ENCODE data around the gene TBC1D8. TPM values are rescaled to one million over a fixed set of nuclear protein-coding genes. Genes with fewer than 3 reads are reported as not detected.

Gene TBC1D8
- total and polyA plus RNA-seq, 2 of the 13 experiments (the other 11 are each of a cell fraction or from before 2014, with no cell fraction given), result 45.1 to 95.4 TPM

DNA sequence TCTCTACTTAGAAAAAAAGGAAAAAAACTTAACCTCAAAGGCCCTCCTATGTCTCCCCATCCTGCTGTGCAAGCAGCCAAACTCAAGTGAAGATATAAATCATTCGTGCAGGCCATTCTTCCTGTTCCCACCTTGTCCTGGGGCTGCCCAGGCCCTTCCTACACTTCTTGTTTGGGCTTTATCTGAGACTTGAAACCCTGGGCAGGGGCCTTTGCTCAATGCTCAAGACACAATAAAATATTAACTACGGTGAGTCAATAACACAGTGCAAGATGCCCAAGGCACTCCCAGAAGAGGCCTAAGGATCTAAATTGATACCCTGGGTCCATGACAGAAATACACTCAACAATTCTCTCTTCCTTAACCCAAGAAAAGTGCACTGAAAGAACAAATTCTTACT is 67.6 kb downstream of the TBC1D8 start:
- H3K27me3 ChIP-seq (ENCODE audit: control insufficient read depth in 1 of 2, insufficient read depth in 2 of 2, low read length in 2 of 2), result no peaks in the 10 kb centered on the region
- H3K4me3 ChIP-seq (replicated peaks in 1 of 3; ENCODE audit: insufficient read depth in 1 of 3, low read depth in 2 of 3, low read length in 3 of 3), result no peak overlapping the region
- WGBS (ENCODE audit: low lambda C conversion rate), result 91% methylated on average over 2 of the region's 2 CpGs
- peaks cover 20 to 66% of the 10 kb centered on the region in 2 experiments for H3K36me3 ChIP-seq (replicated peaks in 1 of 2; ENCODE audit: control insufficient read depth in 1 of 2, insufficient read depth in 2 of 2, low read length in 2 of 2)
- H2AFZ ChIP-seq (ENCODE audit: low read length), result no peak overlapping the region
- ChIA-PET POLR2A (interaction anchor here (0.6 to 1.1 kb wide), 2 partner anchors 18 to 383 kb away, joined by 3 read pairs; no protein-coding TSS in a partner anchor), CTCF (ENCODE audit: low intra/inter-chr PET ratio, low total read pairs) (no interaction called here)
- no peak for ATAC-seq
- no peak for DNase-seq (ENCODE audit: low spot score)
- FAIRE-seq, result no peak
- H3K79me2 ChIP-seq (ENCODE audit: insufficient read depth, low read length), result peaks cover 66% of the 10 kb centered on the region
- in situ Hi-C loops (cut with HindIII; ENCODE audit: extremely low pct_ligation_motif_present, low pct_unique_long_range_greater_than_20kb), result no loop called here
- peaks cover 38% of the 10 kb centered on the region for H3K4me1 ChIP-seq (ENCODE audit: insufficient read depth, low read length)
- H3K9ac ChIP-seq (ENCODE audit: insufficient read depth, low read depth, low read length), result no peak overlapping the region
- no peaks in the 10 kb centered on the region for H4K20me1 ChIP-seq (ENCODE audit: insufficient read depth, low read length)
- no peak for TF ChIP-seq NRL (CRISPR knock-in tag; IDR thresholded peaks at IDR 0.05; ENCODE audit: borderline replicate concordance)
- TF ChIP-seq, protein P1, sequence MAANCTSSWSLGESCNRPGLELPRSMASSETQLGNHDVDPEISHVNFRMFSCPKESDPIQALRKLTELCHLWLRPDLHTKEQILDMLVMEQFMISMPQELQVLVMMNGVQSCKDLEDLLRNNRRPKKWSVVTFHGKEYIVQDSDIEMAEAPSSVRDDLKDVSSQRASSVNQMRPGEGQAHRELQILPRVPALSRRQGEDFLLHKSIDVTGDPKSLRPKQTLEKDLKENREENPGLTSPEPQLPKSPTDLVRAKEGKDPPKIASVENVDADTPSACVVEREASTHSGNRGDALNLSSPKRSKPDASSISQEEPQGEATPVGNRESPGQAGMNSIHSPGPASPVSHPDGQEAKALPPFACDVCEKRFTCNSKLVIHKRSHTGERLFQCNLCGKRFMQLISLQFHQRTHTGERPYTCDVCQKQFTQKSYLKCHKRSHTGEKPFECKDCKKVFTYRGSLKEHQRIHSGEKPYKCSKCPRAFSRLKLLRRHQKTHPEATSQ (CRISPR knock-in tag; IDR thresholded peaks at IDR 0.05; ENCODE audit: borderline replicate concordance), result peak; percentile 4; the same call in 1 of the 2 replicates
- no peak overlapping the region for H3K4me2 ChIP-seq (ENCODE audit: low read depth, low read length)
- no peak overlapping the region for H3K27ac ChIP-seq (ENCODE audit: extremely low read length, insufficient read depth, low read length)
- no TSS peak for BruUV-seq (replicated peaks)
- intact Hi-C loops (cut with micrococcal nuclease; ENCODE audit: unreplicated experiment), result no loop called here
- H3K9me3 ChIP-seq (ENCODE audit: low read length), result no peaks in the 10 kb centered on the region

DNA sequence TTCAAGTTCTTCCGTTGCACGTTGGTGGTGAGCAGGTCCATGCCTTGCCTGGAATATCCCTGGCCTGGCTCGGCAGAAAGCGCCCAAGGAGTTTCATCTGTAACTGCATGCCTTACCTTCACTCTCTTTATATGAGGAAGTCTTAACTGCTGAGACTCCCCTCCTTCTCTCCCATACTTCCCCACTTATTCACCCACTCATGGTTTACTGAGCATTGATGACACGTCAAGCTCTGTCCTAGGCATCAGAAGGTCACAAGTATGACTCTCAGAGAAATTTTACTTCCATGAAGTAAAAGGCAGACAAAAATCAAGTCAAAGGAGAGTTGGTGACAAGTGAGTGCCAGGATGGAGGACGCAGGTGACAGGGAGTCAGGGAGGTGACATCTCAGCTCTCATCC is 68.2 kb downstream of the TBC1D8 start:
- POLR2A ChIA-PET, result interaction anchor here (1.1 kb wide), 1 partner anchor 18 kb away, joined by 3 read pairs; no protein-coding TSS in a partner anchor
- CTCF ChIA-PET (ENCODE audit: low intra/inter-chr PET ratio, low total read pairs), result no interaction called here
- H2AFZ ChIP-seq (ENCODE audit: low read length), result no peak overlapping the region
- BruUV-seq (replicated peaks), result no TSS peak
- H3K27me3 ChIP-seq (ENCODE audit: control insufficient read depth in 1 of 2, insufficient read depth in 2 of 2, low read length in 2 of 2), result no peaks in the 10 kb centered on the region
- no peak overlapping the region for H3K4me3 ChIP-seq (replicated peaks in 1 of 3; ENCODE audit: insufficient read depth in 1 of 3, low read depth in 2 of 3, low read length in 3 of 3)
- no peaks in the 10 kb centered on the region for H3K9me3 ChIP-seq (ENCODE audit: low read length)
- no peaks in the 10 kb centered on the region for H4K20me1 ChIP-seq (ENCODE audit: insufficient read depth, low read length)
- 98% methylated on average over 6 of the region's 6 CpGs for WGBS (ENCODE audit: low lambda C conversion rate)
- H3K36me3 ChIP-seq (replicated peaks in 1 of 2; ENCODE audit: control insufficient read depth in 1 of 2, insufficient read depth in 2 of 2, low read length in 2 of 2), result peaks cover 20 to 65% of the 10 kb centered on the region in 2 experiments
- intact Hi-C loops (cut with micrococcal nuclease; ENCODE audit: unreplicated experiment) (no loop called here), in situ Hi-C loops (cut with HindIII; ENCODE audit: extremely low pct_ligation_motif_present, low pct_unique_long_range_greater_than_20kb) (no loop called here)
- no peak overlapping the region for H3K9ac ChIP-seq (ENCODE audit: insufficient read depth, low read depth, low read length)
- no peak overlapping the region for H3K27ac ChIP-seq (ENCODE audit: extremely low read length, insufficient read depth, low read length)
- H3K79me2 ChIP-seq (ENCODE audit: insufficient read depth, low read length), result peaks cover 70% of the 10 kb centered on the region
- H3K4me1 ChIP-seq (ENCODE audit: insufficient read depth, low read length), result peaks cover 38% of the 10 kb centered on the region
- FAIRE-seq (no peak), ATAC-seq (no peak), DNase-seq (ENCODE audit: low spot score) (no peak)
- H3K4me2 ChIP-seq (ENCODE audit: low read depth, low read length), result no peak overlapping the region
- TF ChIP-seq KAT7 (CRISPR knock-in tag; IDR thresholded peaks at IDR 0.05; ENCODE audit: borderline replicate concordance) (no peak), U2AF2 (IDR thresholded peaks at IDR 0.05; ENCODE audit: low read depth, low read length) (no peak)
- TF ChIP-seq, protein P2, sequence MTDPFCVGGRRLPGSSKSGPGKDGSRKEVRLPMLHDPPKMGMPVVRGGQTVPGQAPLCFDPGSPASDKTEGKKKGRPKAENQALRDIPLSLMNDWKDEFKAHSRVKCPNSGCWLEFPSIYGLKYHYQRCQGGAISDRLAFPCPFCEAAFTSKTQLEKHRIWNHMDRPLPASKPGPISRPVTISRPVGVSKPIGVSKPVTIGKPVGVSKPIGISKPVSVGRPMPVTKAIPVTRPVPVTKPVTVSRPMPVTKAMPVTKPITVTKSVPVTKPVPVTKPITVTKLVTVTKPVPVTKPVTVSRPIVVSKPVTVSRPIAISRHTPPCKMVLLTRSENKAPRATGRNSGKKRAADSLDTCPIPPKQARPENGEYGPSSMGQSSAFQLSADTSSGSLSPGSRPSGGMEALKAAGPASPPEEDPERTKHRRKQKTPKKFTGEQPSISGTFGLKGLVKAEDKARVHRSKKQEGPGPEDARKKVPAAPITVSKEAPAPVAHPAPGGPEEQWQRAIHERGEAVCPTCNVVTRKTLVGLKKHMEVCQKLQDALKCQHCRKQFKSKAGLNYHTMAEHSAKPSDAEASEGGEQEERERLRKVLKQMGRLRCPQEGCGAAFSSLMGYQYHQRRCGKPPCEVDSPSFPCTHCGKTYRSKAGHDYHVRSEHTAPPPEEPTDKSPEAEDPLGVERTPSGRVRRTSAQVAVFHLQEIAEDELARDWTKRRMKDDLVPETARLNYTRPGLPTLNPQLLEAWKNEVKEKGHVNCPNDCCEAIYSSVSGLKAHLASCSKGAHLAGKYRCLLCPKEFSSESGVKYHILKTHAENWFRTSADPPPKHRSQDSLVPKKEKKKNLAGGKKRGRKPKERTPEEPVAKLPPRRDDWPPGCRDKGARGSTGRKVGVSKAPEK (CRISPR knock-in tag; IDR thresholded peaks at IDR 0.05; ENCODE audit: borderline replicate concordance), result no peak
- TF ChIP-seq, protein P3, sequence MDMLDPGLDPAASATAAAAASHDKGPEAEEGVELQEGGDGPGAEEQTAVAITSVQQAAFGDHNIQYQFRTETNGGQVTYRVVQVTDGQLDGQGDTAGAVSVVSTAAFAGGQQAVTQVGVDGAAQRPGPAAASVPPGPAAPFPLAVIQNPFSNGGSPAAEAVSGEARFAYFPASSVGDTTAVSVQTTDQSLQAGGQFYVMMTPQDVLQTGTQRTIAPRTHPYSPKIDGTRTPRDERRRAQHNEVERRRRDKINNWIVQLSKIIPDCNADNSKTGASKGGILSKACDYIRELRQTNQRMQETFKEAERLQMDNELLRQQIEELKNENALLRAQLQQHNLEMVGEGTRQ (IDR thresholded peaks at IDR 0.05; ENCODE audit: low read depth, low read length), result no peak
- TF ChIP-seq, protein P3 (CRISPR knock-in tag; IDR thresholded peaks at IDR 0.05; ENCODE audit: borderline replicate concordance), result no peak

Measured in HepG2 (cell line).